ENCODE results near the gene CFAP157.
"Not testable (repeated sequence)": the region's sequence is repeated elsewhere in the genome, so short reads cannot be mapped to it uniquely, and the experiment has no call there.

The CFAP157 gene

GRCh38 chr9:127739614-127740330 is 33.0 kb downstream of the CFAP157 start:
- no peak for DNase-seq

GRCh38 chr9:127741831-127742434 is 35.1 kb downstream of the CFAP157 start:
- DNase-seq, result no peak

GRCh38 chr9:127742435-127743088 is 35.8 kb downstream of the CFAP157 start:
- DNase-seq, result peak; percentile 75

- no peak for DNase-seq
Observed at GRCh38 chr9:127744398-127745110, 37.8 kb downstream of the CFAP157 start.

- no peak for DNase-seq
Observed at GRCh38 chr9:127746959-127747569, 40.3 kb downstream of the CFAP157 start.

GRCh38 chr9:127749090-127749787 is 42.5 kb downstream of the CFAP157 start:
- DNase-seq, result no peak

- no peak for DNase-seq
Observed at GRCh38 chr9:127751269-127752054, 44.7 kb downstream of the CFAP157 start.

- no peak for DNase-seq
Observed at GRCh38 chr9:127753148-127753547, 46.4 kb downstream of the CFAP157 start.

- no peak for DNase-seq
Observed at GRCh38 chr9:127753622-127754021, 46.8 kb downstream of the CFAP157 start.

- DNase-seq, result no peak
Observed at GRCh38 chr9:127754099-127755060, 47.6 kb downstream of the CFAP157 start.

GRCh38 chr9:127755061-127756060 is 48.6 kb downstream of the CFAP157 start:
- peak; percentile 15 for DNase-seq

- no peak for DNase-seq
Observed at GRCh38 chr9:127756233-127756632, 49.4 kb downstream of the CFAP157 start.

- not testable (repeated sequence) for DNase-seq
Observed at GRCh38 chr9:127756776-127757175, 50.0 kb downstream of the CFAP157 start.

- no peak for DNase-seq
Observed at GRCh38 chr9:127758843-127759242, 52.1 kb downstream of the CFAP157 start.

GRCh38 chr9:127761061-127761460 is 54.3 kb downstream of the CFAP157 start:
- DNase-seq, result no peak

GRCh38 chr9:127761491-127761956 is 54.7 kb downstream of the CFAP157 start:
- DNase-seq, result no peak

- DNase-seq, result no peak
Observed at GRCh38 chr9:127762111-127762676, 55.4 kb downstream of the CFAP157 start.

- DNase-seq, result no peak
Observed at GRCh38 chr9:127763918-127764384, 57.2 kb downstream of the CFAP157 start.

Measured in NCI-H748 treated with DMSO at 0.1 percent for 48 hours (cell line).